ENCODE measurements around the gene LONP2.

DNA sequence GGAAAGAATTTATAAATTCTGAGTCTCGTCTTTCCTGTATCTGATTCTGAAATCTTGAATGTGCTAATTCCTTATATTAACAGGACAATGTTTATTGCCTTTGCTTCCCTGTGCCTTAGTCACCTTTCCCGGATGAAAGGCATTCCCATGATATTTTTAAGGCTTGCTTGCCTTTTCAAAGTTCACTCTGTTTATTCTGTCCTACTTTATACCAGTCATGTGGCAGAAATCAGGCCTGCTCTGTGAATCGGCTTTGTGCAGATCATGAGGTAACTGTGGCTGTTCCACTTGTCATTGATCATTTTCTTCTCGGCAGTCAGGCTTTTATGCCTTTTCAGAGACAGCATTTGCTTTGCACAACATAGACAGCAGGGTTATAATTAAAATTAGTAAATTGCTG is 32.0 kb downstream of the LONP2 start:
- no peak for TF ChIP-seq KAT2B (IDR thresholded peaks at IDR 0.05; ENCODE audit: borderline replicate concordance, low read depth, low read length)
- TF ChIP-seq, protein P1, sequence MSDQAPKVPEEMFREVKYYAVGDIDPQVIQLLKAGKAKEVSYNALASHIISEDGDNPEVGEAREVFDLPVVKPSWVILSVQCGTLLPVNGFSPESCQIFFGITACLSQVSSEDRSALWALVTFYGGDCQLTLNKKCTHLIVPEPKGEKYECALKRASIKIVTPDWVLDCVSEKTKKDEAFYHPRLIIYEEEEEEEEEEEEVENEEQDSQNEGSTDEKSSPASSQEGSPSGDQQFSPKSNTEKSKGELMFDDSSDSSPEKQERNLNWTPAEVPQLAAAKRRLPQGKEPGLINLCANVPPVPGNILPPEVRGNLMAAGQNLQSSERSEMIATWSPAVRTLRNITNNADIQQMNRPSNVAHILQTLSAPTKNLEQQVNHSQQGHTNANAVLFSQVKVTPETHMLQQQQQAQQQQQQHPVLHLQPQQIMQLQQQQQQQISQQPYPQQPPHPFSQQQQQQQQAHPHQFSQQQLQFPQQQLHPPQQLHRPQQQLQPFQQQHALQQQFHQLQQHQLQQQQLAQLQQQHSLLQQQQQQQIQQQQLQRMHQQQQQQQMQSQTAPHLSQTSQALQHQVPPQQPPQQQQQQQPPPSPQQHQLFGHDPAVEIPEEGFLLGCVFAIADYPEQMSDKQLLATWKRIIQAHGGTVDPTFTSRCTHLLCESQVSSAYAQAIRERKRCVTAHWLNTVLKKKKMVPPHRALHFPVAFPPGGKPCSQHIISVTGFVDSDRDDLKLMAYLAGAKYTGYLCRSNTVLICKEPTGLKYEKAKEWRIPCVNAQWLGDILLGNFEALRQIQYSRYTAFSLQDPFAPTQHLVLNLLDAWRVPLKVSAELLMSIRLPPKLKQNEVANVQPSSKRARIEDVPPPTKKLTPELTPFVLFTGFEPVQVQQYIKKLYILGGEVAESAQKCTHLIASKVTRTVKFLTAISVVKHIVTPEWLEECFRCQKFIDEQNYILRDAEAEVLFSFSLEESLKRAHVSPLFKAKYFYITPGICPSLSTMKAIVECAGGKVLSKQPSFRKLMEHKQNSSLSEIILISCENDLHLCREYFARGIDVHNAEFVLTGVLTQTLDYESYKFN (CRISPR knock-in tag; conservative IDR thresholded peaks at IDR 0.05): no peak
- TF ChIP-seq ARID2 (CRISPR knock-in tag; IDR thresholded peaks at IDR 0.05; ENCODE audit: borderline replicate concordance): no peak
- TF ChIP-seq, protein P2, sequence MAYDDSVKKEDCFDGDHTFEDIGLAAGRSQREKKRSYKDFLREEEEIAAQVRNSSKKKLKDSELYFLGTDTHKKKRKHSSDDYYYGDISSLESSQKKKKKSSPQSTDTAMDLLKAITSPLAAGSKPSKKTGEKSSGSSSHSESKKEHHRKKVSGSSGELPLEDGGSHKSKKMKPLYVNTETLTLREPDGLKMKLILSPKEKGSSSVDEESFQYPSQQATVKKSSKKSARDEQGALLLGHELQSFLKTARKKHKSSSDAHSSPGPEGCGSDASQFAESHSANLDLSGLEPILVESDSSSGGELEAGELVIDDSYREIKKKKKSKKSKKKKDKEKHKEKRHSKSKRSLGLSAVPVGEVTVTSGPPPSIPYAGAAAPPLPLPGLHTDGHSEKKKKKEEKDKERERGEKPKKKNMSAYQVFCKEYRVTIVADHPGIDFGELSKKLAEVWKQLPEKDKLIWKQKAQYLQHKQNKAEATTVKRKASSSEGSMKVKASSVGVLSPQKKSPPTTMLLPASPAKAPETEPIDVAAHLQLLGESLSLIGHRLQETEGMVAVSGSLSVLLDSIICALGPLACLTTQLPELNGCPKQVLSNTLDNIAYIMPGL (CRISPR knock-in tag; IDR thresholded peaks at IDR 0.05; ENCODE audit: borderline replicate concordance in 1 of 2, low read depth in 1 of 2): no peak
